K562 (cell line): ENCODE measurements around the gene PPP1R10.

ENCODE experiments used
- NCOR1 ChIP-seq: fragments of 450-650 bp; IDR thresholded peaks from 2 replicates; pipeline ENCODE4 v1.6.1; 2016; ENCODE audit warnings: mild to moderate bottlenecking, moderate library complexity
- RFX5 ChIP-seq: IDR thresholded peaks from 2 replicates; pipeline ENCODE4 v1.6.1; 2011; ENCODE audit warnings: low read depth, mild to moderate bottlenecking, improper control_type of control experiment, low read length
- SNRNP70 ChIP-seq: fragments of 200-400 bp; formaldehyde crosslinking; optimal IDR thresholded peaks from 2 replicates; pipeline ENCODE3; 2017; ENCODE audit warnings: low read depth, low read length
- TARDBP ChIP-seq: fragments of 450-650 bp; IDR thresholded peaks from 2 replicates; pipeline ENCODE4 v1.6.1; 2016
- TEAD1 ChIP-seq, 2 experiments: fragments of 450-650 bp in 1 of 2; sonication (generic) in 1 of 2; formaldehyde crosslinking; IDR thresholded peaks; 2 replicates each; pipeline versions ENCODE4 v1.4.0 to v1.8.0; 2020 to 2022; ENCODE audit warnings: mild to moderate bottlenecking in 2 of 2, missing genetic modification reagents in 1 of 2
- USF2 ChIP-seq: sonication (generic); formaldehyde crosslinking; IDR thresholded peaks from 2 replicates; pipeline ENCODE4 v1.5.0; 2020; ENCODE audit warnings: missing genetic modification reagents
- YY1 ChIP-seq, 3 experiments: IDR thresholded peaks; 2 replicates each; pipeline ENCODE4 v1.6.1; 2011; ENCODE audit warnings: low read length in 2 of 3, mild to moderate bottlenecking in 2 of 3, moderate library complexity in 2 of 3, borderline replicate concordance in 1 of 3, control low read depth in 1 of 3, low read depth in 1 of 3; ENCODE audit not compliant: insufficient read depth in 3 of 3, insufficient replicate concordance in 2 of 3, control insufficient read depth in 1 of 3, insufficient read length in 1 of 3; ENCODE audit errors: extremely low read depth in 1 of 3
- ZNF274 ChIP-seq: IDR thresholded peaks from 2 replicates; pipeline ENCODE4 v1.6.1; 2011; ENCODE audit warnings: low read depth, mild to moderate bottlenecking, low read length, moderate library complexity, borderline replicate concordance

GRCh38 chr6:30611150-30611855 is 5.7 kb downstream of the PPP1R10 start:
- TF ChIP-seq NCOR1 (no peak), TEAD1 (CRISPR knock-in tag; IDR thresholded peaks at IDR 0.05) (no peak), SNRNP70 (no peak), ZNF274 (no peak), RFX5 (no peak), USF2 (CRISPR knock-in tag) (no peak), TARDBP (no peak), YY1 (IDR thresholded peaks at IDR 0.05; ENCODE audit: borderline replicate concordance in 1 of 3, control insufficient read depth in 1 of 3, extremely low read depth in 1 of 3, insufficient read depth in 3 of 3, insufficient read length in 1 of 3, insufficient replicate concordance in 2 of 3, low read depth in 1 of 3, low read length in 2 of 3) (no peak)
